GM12878 (cell line): ENCODE data around the gene RHNO1. TPM values are rescaled to one million over a fixed set of nuclear protein-coding genes. Genes with fewer than 3 reads are reported as not detected.

Source experiments
- ATAC-seq: fragments of 200-7000 bp; cut with Tn5 transposase; 3 replicates; pipeline ENCODE4 v1.9.1; 2020; ENCODE audit warnings: mild to moderate bottlenecking, moderate library complexity
- BruUV-seq: library from RNA; stranded (reverse); fragments of 400-500 nt; replicated peaks from 2 replicates; lab custom pipeline; 2021; lab: Mats Ljungman, UMichigan
- CTCF ChIA-PET: fragments of 300-600 bp; sonication (Branson Sonifier 250); formaldehyde crosslinking; extraction: SDS; loops from one replicate; lab custom pipeline; 2021; ENCODE audit warnings: inconsistent platforms; lab: Yijun Ruan, JAX
- POLR2A ChIA-PET: fragments of 350-600 bp; formaldehyde crosslinking; extraction: SDS; loops from one replicate; lab custom pipeline; 2021; ENCODE audit warnings: inconsistent platforms; lab: Charles Lee
- RAD21 ChIA-PET: fragments of 300-600 bp; sonication (Branson Sonifier 250); formaldehyde crosslinking; loops from one replicate; lab custom pipeline; 2023; ENCODE audit warnings: antibody characterized with exemption; ENCODE audit not compliant: unreplicated experiment; lab: Charles Lee
- SMC1A ChIA-PET: fragments of 300-600 bp; sonication (Branson Sonifier 250); formaldehyde crosslinking; loops from one replicate; lab custom pipeline; 2023; ENCODE audit not compliant: unreplicated experiment, uncharacterized antibody; lab: Charles Lee
- DNase-seq: peaks from one replicate; pipeline ENCODE4 v3.0.0-alpha.2; 2011; ENCODE audit warnings: low read depth, low spot score
- FAIRE-seq: peaks from 3 replicates; lab custom pipeline; 2011; peaks lifted over from hg19 to GRCh38; lab: Jason Lieb, UNC
- H2AFZ ChIP-seq: 2 replicates; pipeline ENCODE4 v1.6.0; 2011; ENCODE audit warnings: low read depth, low read length, control low read depth; ENCODE audit not compliant: control insufficient read depth
- H3K27ac ChIP-seq: 2 replicates; pipeline ENCODE4 v1.5.1; 2011; ENCODE audit warnings: control low read depth; ENCODE audit not compliant: control insufficient read depth, insufficient read depth
- H3K27me3 ChIP-seq, 2 experiments: replicated peaks in 1 of 2; 2 replicates each; pipeline versions ENCODE4 v1.6.0 to v1.6.1; 2011; ENCODE audit warnings: low read length in 1 of 2; ENCODE audit not compliant: control insufficient read depth in 2 of 2, insufficient read depth in 2 of 2
- H3K36me3 ChIP-seq, 2 experiments: 2 replicates each; pipeline ENCODE4 v1.5.1; 2011; ENCODE audit warnings: low read length in 1 of 2; ENCODE audit not compliant: control insufficient read depth in 2 of 2, insufficient read depth in 2 of 2
- H3K4me1 ChIP-seq: 2 replicates; pipeline ENCODE4 v1.6.1; 2011; ENCODE audit warnings: mild to moderate bottlenecking, low read length, moderate library complexity, mixed read lengths; ENCODE audit not compliant: control insufficient read depth, insufficient read depth
- H3K4me2 ChIP-seq: 2 replicates; pipeline ENCODE4 v1.6.0; 2011; ENCODE audit warnings: control low read depth; ENCODE audit not compliant: control insufficient read depth, insufficient read depth
- H3K4me3 ChIP-seq: fragments of 200-600 bp; sonication (generic); 2 replicates; pipeline ENCODE4 v1.5.1; 2016
- H3K79me2 ChIP-seq: 2 replicates; pipeline ENCODE4 v1.6.0; 2011; ENCODE audit warnings: low read length; ENCODE audit not compliant: control insufficient read depth, insufficient read depth
- H3K9ac ChIP-seq: 2 replicates; pipeline ENCODE4 v1.8.0; 2011; ENCODE audit warnings: low read length, control low read depth, mixed read lengths; ENCODE audit not compliant: control insufficient read depth, insufficient read depth
- H3K9me3 ChIP-seq: replicated peaks from 3 replicates; pipeline ENCODE4 v1.5.1; 2011; ENCODE audit warnings: mild to moderate bottlenecking, low read length; ENCODE audit not compliant: control insufficient read depth, insufficient read depth
- H4K20me1 ChIP-seq: 2 replicates; pipeline ENCODE4 v1.6.0; 2011; ENCODE audit not compliant: control insufficient read depth, insufficient read depth
- ATF7 ChIP-seq: fragments of 450-650 bp; IDR thresholded peaks from 2 replicates; pipeline ENCODE4 v1.6.1; 2016; ENCODE audit warnings: low read depth, mild to moderate bottlenecking
- BHLHE40 ChIP-seq, 2 experiments: fragments of 450-650 bp in 1 of 2; IDR thresholded peaks; 2 replicates each; pipeline ENCODE4 v1.6.1; 2011 to 2017; ENCODE audit warnings: low read depth in 2 of 2, borderline replicate concordance in 1 of 2, improper control_type of control experiment in 1 of 2, low read length in 1 of 2, mild to moderate bottlenecking in 1 of 2
- CBX5 ChIP-seq: sonication (generic); IDR thresholded peaks from 2 replicates; pipeline ENCODE4 v1.6.1; 2016; ENCODE audit warnings: low read depth, moderate library complexity, mild to moderate bottlenecking, inconsistent platforms
- CHD1 ChIP-seq: IDR thresholded peaks from 2 replicates; pipeline ENCODE4 v1.6.1; 2012; ENCODE audit warnings: low read depth, low read length, improper control_type of control experiment
- CREB1 ChIP-seq: IDR thresholded peaks from 2 replicates; pipeline ENCODE4 v1.6.1; 2012; ENCODE audit warnings: low read depth, mild to moderate bottlenecking, inconsistent platforms
- FOS ChIP-seq: IDR thresholded peaks from 3 replicates; pipeline ENCODE4 v1.6.1; 2011; ENCODE audit warnings: borderline replicate concordance; ENCODE audit not compliant: insufficient read length; ENCODE audit errors: extremely low read depth
- FOXK2 ChIP-seq: fragments of 450-650 bp; IDR thresholded peaks from 2 replicates; pipeline ENCODE4 v1.6.1; 2017; ENCODE audit warnings: mild to moderate bottlenecking, moderate library complexity
- GABPA ChIP-seq: IDR thresholded peaks from 2 replicates; pipeline ENCODE4 v1.6.1; 2014; ENCODE audit warnings: antibody characterized with exemption, low read depth, mild to moderate bottlenecking, inconsistent platforms
- IRF3 ChIP-seq: fragments of 450-650 bp; IDR thresholded peaks from 2 replicates; pipeline ENCODE4 v1.6.1; 2014; ENCODE audit warnings: mild to moderate bottlenecking
- IRF4 ChIP-seq: IDR thresholded peaks from 2 replicates; pipeline ENCODE4 v1.6.1; 2011; ENCODE audit warnings: low read depth, low read length
- MTA2 ChIP-seq: fragments of 450-650 bp; IDR thresholded peaks from 2 replicates; pipeline ENCODE4 v1.6.1; 2016; ENCODE audit warnings: low read depth, mild to moderate bottlenecking, moderate library complexity
- NR2C2 ChIP-seq: IDR thresholded peaks from 2 replicates; pipeline ENCODE4 v1.6.1; 2011; ENCODE audit warnings: borderline replicate concordance, low read depth; ENCODE audit not compliant: control insufficient read depth, insufficient read length
- POLR2AphosphoS5 ChIP-seq: IDR thresholded peaks from 2 replicates; pipeline ENCODE4 v1.6.1; 2011; ENCODE audit warnings: mild to moderate bottlenecking, low read length, inconsistent platforms
- RUNX3 ChIP-seq: IDR thresholded peaks from 2 replicates; pipeline ENCODE4 v1.6.1; 2012; ENCODE audit warnings: low read length, inconsistent platforms
- ZBED1 ChIP-seq: IDR thresholded peaks from 2 replicates; pipeline ENCODE4 v1.6.1; 2016; ENCODE audit warnings: borderline replicate concordance
- ZNF687 ChIP-seq: fragments of 450-650 bp; IDR thresholded peaks from 2 replicates; pipeline ENCODE4 v1.6.1; 2017; ENCODE audit warnings: mild to moderate bottlenecking, moderate library complexity
- WGBS: methylation state at CpG from one replicate; pipeline ENCODE4 v1.1.6; 2016; ENCODE audit warnings: low lambda C conversion rate; ENCODE audit not compliant: insufficient replicate concordance, insufficient coverage; ENCODE audit errors: missing lambda C conversion rate; 5-methylcytosine and 5-hydroxymethylcytosine counted together
- in situ Hi-C: fragments of 300-500 bp; cut with MboI; formaldehyde crosslinking; loops from 9 replicates; pipeline ENCODE4 v1.14.3; 2018; ENCODE audit warnings: mixed read lengths
- intact Hi-C: fragments of 100-400 bp; cut with micrococcal nuclease; formaldehyde crosslinking; loops from one replicate; pipeline ENCODE4 v1.14.2; 2022; ENCODE audit not compliant: unreplicated experiment
- polyA plus RNA-seq, 11 experiments: library from polyadenylated mRNA; depleted of rRNA in 4 of 11; unstranded in 6 of 11; stranded (reverse) in 5 of 11; fragments of >200 nt; fragmentation: Nextera tagmentation in 4 of 11; fragmentation: Illumina TruSeq in 1 of 11; extraction: Ambion mirVana in 4 of 11; extraction: Trizol in 1 of 11; gene quantifications; 1 replicate in 1 of 11; 2 replicates in 10 of 11; pipeline versions ENCODE4 v1.2.1 to v1.2.3, GENCODE V29; 2011 to 2016; ENCODE audit warnings: inconsistent platforms in 2 of 11, missing spikeins in 2 of 11, low read depth in 1 of 11
- total RNA-seq, 4 experiments: library from RNA; depleted of rRNA in 3 of 4; stranded (reverse); fragments of >200 nt in 3 of 4; fragmentation: Illumina TruSeq in 1 of 4; extraction: Trizol in 1 of 4; gene quantifications; 2 replicates each; pipeline versions ENCODE4 v1.2.1 to v1.2.3, GENCODE V29; 2013 to 2021
- TF ChIP-seq, protein P1 (sequence below): IDR thresholded peaks from 2 replicates; pipeline ENCODE4 v1.6.1; 2011; ENCODE audit warnings: mild to moderate bottlenecking, low read depth, low read length, moderate library complexity; ENCODE audit not compliant: insufficient replicate concordance

RHNO1 gene
- total and polyA plus RNA-seq, 10 of the 15 experiments (the other 5 are each of a cell fraction or from before 2014, with no cell fraction given): 27.9 to 91.6 (median 49.3) TPM

GRCh38 chr12:2864198-2864597 lies 12.8 kb upstream of the RHNO1 start:
- peaks cover 28 to 37% of the 10 kb centered on the region in 2 experiments for H3K36me3 ChIP-seq
- ChIA-PET POLR2A (no interaction called here), SMC1A (no interaction called here), CTCF (interaction anchor here (1.1 kb wide), 1 partner anchor 52 kb away, joined by 3 read pairs; the partner anchor contains the start of gene ITFG2), RAD21 (no interaction called here)
- no peaks in the 10 kb centered on the region; the same call in 1 of the 2 replicates for H3K4me1 ChIP-seq
- no peaks in the 10 kb centered on the region for H3K79me2 ChIP-seq
- in situ Hi-C loops (no loop called here), intact Hi-C loops (no loop called here)
- H2AFZ ChIP-seq: no peak overlapping the region
- H3K4me2 ChIP-seq: no peak overlapping the region
- BruUV-seq: no TSS peak
- WGBS: over 99% methylated on average over 9 of the region's 9 CpGs
- H4K20me1 ChIP-seq: no peaks in the 10 kb centered on the region
- FAIRE-seq: no peak
- DNase-seq: no peak
- no peak overlapping the region for H3K4me3 ChIP-seq
- H3K9ac ChIP-seq: no peak overlapping the region
- ATAC-seq: no peak
- no peaks in the 10 kb centered on the region for H3K9me3 ChIP-seq
- H3K27ac ChIP-seq: no peak overlapping the region
- H3K27me3 ChIP-seq: no peaks in the 10 kb centered on the region
- no peak for TF ChIP-seq ZBED1
- no peak for TF ChIP-seq FOS
- TF ChIP-seq, protein P1, sequence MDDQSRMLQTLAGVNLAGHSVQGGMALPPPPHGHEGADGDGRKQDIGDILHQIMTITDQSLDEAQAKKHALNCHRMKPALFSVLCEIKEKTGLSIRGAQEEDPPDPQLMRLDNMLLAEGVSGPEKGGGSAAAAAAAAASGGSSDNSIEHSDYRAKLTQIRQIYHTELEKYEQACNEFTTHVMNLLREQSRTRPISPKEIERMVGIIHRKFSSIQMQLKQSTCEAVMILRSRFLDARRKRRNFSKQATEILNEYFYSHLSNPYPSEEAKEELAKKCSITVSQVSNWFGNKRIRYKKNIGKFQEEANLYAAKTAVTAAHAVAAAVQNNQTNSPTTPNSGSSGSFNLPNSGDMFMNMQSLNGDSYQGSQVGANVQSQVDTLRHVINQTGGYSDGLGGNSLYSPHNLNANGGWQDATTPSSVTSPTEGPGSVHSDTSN: no peak
- no peak for TF ChIP-seq POLR2AphosphoS5
- TF ChIP-seq GABPA: no peak
- no peak for TF ChIP-seq BHLHE40 (IDR thresholded peaks at IDR 0.05; ENCODE audit: borderline replicate concordance in 1 of 2, low read depth in 2 of 2, low read length in 1 of 2)
- TF ChIP-seq CREB1: no peak
- no peak for TF ChIP-seq IRF3
- TF ChIP-seq CHD1: no peak
- no peak for TF ChIP-seq MTA2
- no peak for TF ChIP-seq NR2C2
- no peak for TF ChIP-seq FOXK2
- TF ChIP-seq RUNX3: no peak
- no peak for TF ChIP-seq ATF7
- TF ChIP-seq CBX5: no peak
- TF ChIP-seq ZNF687: no peak
- no peak for TF ChIP-seq IRF4
